Type B pancreatic cell (in vitro differentiated cells): ENCODE data around the gene CCDC73. TPM values are rescaled to one million over a fixed set of nuclear protein-coding genes. Genes with fewer than 3 reads are reported as not detected.

Experiments
- DNase-seq: peaks from one replicate; pipeline ENCODE4 v3.0.0; 2021; ENCODE audit warnings: mixed read lengths; ENCODE audit not compliant: unreplicated experiment; ENCODE audit errors: extremely low spot score
- H3K27ac Mint-ChIP-seq: 2 replicates; pipeline ENCODE4 v1.8.0; 2021; ENCODE audit warnings: mild to moderate bottlenecking, mixed read lengths
- H3K27me3 Mint-ChIP-seq: 2 replicates; pipeline ENCODE4 v1.8.0; 2021; ENCODE audit warnings: mixed read lengths
- H3K36me3 Mint-ChIP-seq: 2 replicates; pipeline ENCODE4 v1.8.0; 2021; ENCODE audit warnings: mixed read lengths
- H3K4me1 Mint-ChIP-seq: one replicate; pipeline ENCODE4 v1.8.0; 2021; ENCODE audit warnings: mixed read lengths; ENCODE audit not compliant: unreplicated experiment
- H3K4me3 Mint-ChIP-seq: 2 replicates; pipeline ENCODE4 v1.8.0; 2021; ENCODE audit warnings: mild to moderate bottlenecking, mixed read lengths
- H3K9me3 Mint-ChIP-seq: 2 replicates; pipeline ENCODE4 v1.8.0; 2021; ENCODE audit warnings: mixed read lengths
- total RNA-seq: library from RNA; stranded (reverse); gene quantifications from 2 replicates; pipeline ENCODE4 v1.2.1, GENCODE V29; 2021; ENCODE audit warnings: low replicate concordance
- TF ChIP-seq, protein P1 (sequence below): fragments of 200-600 bp; sonication (generic); conservative IDR thresholded peaks from 2 replicates; pipeline ENCODE4 v1.5.0; 2021; ENCODE audit warnings: antibody characterized with exemption, mild to moderate bottlenecking

The CCDC73 gene
- total RNA-seq, 1 donor from 2014 or later, result 0.07 TPM

DNA sequence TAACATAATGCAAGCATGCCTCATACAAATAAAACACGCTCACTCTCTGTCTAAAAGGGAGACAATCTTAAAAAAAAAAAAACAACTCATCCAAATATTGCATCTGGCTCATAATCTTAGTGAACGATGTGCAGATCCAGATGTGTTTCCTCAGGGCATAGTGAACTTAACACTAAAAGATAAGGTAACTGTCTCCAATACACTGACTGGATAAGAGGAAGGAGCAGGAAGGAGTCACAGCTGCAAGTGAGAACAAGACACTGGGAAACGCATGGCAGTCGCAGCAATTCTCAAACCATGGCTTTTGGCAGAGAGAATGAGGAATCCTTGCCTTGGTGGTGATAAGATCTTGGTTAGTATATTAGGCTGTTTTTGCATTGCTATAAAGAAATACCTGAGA lies 220.0 kb downstream of the CCDC73 start:
- Mint-ChIP-seq H3K9me3 (no peaks in the 10 kb centered on the region), H3K27me3 (peaks cover 3% of the 10 kb centered on the region), H3K27ac (no peak overlapping the region), H3K4me1 (peaks cover 17% of the 10 kb centered on the region), H3K36me3 (no peaks in the 10 kb centered on the region), H3K4me3 (no peak overlapping the region)
- TF ChIP-seq, protein P1, sequence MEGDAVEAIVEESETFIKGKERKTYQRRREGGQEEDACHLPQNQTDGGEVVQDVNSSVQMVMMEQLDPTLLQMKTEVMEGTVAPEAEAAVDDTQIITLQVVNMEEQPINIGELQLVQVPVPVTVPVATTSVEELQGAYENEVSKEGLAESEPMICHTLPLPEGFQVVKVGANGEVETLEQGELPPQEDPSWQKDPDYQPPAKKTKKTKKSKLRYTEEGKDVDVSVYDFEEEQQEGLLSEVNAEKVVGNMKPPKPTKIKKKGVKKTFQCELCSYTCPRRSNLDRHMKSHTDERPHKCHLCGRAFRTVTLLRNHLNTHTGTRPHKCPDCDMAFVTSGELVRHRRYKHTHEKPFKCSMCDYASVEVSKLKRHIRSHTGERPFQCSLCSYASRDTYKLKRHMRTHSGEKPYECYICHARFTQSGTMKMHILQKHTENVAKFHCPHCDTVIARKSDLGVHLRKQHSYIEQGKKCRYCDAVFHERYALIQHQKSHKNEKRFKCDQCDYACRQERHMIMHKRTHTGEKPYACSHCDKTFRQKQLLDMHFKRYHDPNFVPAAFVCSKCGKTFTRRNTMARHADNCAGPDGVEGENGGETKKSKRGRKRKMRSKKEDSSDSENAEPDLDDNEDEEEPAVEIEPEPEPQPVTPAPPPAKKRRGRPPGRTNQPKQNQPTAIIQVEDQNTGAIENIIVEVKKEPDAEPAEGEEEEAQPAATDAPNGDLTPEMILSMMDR, result no peak
- no peak for DNase-seq

DNA sequence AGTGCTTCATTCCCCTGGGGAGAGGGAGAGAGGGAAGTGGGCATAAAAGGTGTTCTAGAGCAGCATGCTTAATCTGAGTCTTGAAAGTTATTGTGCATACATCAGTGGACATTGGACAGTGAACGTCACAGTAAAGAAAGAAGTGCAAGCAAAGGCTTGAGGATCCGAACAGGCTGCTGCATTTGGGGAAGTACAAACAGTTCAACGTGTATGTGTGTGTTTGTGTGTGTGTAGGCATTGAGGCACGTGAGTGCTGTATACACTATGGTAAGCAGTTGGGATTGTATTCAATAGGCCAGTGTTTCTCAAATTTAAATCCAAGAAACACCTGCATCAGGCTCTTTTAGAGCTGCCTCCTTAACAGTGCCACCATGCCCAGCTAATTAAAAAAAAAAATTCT lies 221.2 kb downstream of the CCDC73 start:
- DNase-seq, result no peak
- TF ChIP-seq, protein P1, result no peak
- H3K36me3 Mint-ChIP-seq, result no peaks in the 10 kb centered on the region
- H3K9me3 Mint-ChIP-seq, result no peaks in the 10 kb centered on the region
- H3K27ac Mint-ChIP-seq, result no peak overlapping the region
- H3K4me1 Mint-ChIP-seq, result peaks cover 17% of the 10 kb centered on the region
- H3K27me3 Mint-ChIP-seq, result peaks cover 3% of the 10 kb centered on the region
- no peak overlapping the region for H3K4me3 Mint-ChIP-seq

DNA sequence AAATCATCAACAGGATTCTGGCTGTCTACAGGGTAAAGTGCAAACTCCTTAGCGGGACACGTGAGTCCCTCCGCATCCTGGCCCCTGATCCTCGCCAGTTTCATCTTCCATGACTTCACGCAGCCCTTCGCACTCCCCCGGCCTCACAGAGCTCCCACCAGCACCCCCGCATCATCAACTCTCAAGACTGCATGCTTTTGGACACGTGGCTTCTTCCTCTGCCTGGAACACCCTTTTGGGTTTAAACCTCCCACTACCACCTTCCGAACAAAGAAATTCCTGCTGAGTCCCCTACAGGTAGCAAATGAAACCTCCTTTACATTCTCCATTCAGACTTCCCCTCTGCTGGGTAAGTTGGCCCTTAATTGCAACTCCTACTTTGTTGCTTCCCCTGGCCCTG lies 223.4 kb downstream of the CCDC73 start:
- Mint-ChIP-seq H3K36me3 (no peaks in the 10 kb centered on the region), H3K27ac (no peak overlapping the region), H3K4me3 (no peak overlapping the region), H3K9me3 (no peaks in the 10 kb centered on the region), H3K4me1 (peaks cover 17% of the 10 kb centered on the region), H3K27me3 (peaks cover 6% of the 10 kb centered on the region)
- DNase-seq, result no peak
- TF ChIP-seq, protein P1, result no peak

DNA sequence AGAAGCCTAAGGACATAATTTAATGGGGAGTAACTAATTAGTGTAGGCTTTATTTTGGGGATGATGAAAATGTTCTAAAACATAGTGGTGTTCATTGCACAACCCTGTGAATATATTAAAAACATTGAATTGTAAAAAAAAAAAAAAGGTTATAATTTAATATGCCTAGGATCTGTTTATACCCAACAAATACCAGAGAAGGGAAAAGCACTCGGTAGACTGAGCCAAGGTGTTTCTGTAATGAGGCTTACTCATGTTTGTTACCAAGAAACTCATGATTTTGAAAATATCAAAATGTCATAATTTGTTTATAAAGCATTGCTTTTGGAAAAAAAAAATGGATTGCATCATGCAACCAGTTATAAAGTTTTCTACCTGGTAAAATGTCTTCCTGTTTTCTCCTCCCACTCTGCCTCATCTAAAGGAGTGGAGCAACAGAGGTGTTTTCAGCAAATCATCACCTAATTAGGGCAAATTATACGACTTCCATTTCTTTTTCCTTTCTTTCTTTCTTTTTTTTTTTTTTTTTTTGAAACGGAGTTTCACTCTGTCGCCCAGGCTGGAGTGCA lies 225.1 kb downstream of the CCDC73 start:
- TF ChIP-seq, protein P1, result no peak
- no peak for DNase-seq
- Mint-ChIP-seq H3K4me1 (peaks cover 12% of the 10 kb centered on the region), H3K36me3 (no peaks in the 10 kb centered on the region), H3K4me3 (no peak overlapping the region), H3K27ac (no peak overlapping the region), H3K27me3 (peaks cover 6% of the 10 kb centered on the region), H3K9me3 (no peaks in the 10 kb centered on the region)

DNA sequence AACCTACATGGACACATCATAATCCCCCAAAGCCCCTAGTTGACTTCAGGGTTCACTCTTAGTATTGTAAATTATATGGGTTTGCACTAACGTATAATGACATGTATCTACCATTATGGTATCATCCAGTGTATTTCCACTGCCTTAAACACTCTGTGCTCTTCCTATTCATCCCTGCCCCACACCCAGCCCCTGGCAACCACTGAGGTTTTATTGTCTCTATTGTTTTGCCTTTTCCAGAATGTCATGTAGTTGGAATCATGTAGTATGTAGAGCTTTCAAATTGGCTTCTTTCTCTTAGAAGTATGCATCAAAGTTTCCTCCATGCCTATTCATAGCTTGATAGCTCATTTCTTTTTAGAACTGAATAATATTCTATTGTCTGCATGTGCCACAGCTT lies 227.3 kb downstream of the CCDC73 start:
- peaks cover 15% of the 10 kb centered on the region for H3K4me1 Mint-ChIP-seq
- H3K27me3 Mint-ChIP-seq, result peaks cover 6% of the 10 kb centered on the region
- no peak overlapping the region for H3K27ac Mint-ChIP-seq
- no peak overlapping the region for H3K4me3 Mint-ChIP-seq
- H3K36me3 Mint-ChIP-seq, result no peaks in the 10 kb centered on the region
- DNase-seq, result no peak
- TF ChIP-seq, protein P1, result no peak
- no peaks in the 10 kb centered on the region for H3K9me3 Mint-ChIP-seq

DNA sequence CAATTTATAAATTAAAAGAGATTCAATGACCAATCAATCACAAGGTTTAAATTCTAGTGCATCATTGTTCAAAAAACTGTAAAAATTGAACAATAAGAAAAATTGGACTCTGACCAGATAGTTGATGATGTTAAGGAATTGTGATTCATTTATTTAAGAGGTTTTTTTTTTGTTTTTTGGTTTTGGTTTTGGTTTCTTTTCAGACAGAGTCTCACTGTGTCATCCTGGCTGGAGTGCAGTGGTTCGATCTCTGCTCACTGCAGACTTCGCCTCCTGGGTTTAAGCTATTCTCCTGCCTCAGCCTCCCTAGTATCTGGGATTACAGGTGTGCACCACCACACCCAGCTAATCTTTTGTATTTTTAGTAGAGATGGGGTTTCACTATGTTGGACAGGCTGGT lies 227.9 kb downstream of the CCDC73 start:
- Mint-ChIP-seq H3K4me3 (no peak overlapping the region), H3K4me1 (peaks cover 13% of the 10 kb centered on the region), H3K9me3 (no peaks in the 10 kb centered on the region), H3K36me3 (no peaks in the 10 kb centered on the region), H3K27ac (no peak overlapping the region), H3K27me3 (peaks cover 6% of the 10 kb centered on the region)
- TF ChIP-seq, protein P1, result no peak
- DNase-seq, result no peak
